Activated T-helper 17 cell treated with anti-CD3 and anti-CD28 coated beads, Interleukin-2, amount 50 U/mL, for 72 hours (primary cell): ENCODE results near the gene DLG2. TPM values are rescaled to one million over a fixed set of nuclear protein-coding genes. Genes with fewer than 3 reads are reported as not detected.

Source experiments
- ATAC-seq: fragments of 150-1000 bp; cut with Tn5 transposase; replicated peaks from 2 replicates; pipeline ENCODE4 v1.10.0; 2021; ENCODE audit warnings: mild to moderate bottlenecking, moderate library complexity
- H3K27ac Mint-ChIP-seq: one replicate; pipeline ENCODE4 v1.8.0; 2022; ENCODE audit warnings: mixed read lengths
- H3K27me3 Mint-ChIP-seq: one replicate; pipeline ENCODE4 v1.8.0; 2022; ENCODE audit warnings: mixed read lengths
- H3K36me3 Mint-ChIP-seq: one replicate; pipeline ENCODE4 v1.8.0; 2022; ENCODE audit warnings: low read depth, mild to moderate bottlenecking, mixed read lengths
- H3K4me1 Mint-ChIP-seq: one replicate; pipeline ENCODE4 v1.8.0; 2022; ENCODE audit warnings: mixed read lengths
- H3K4me3 Mint-ChIP-seq: one replicate; pipeline ENCODE4 v1.8.0; 2022; ENCODE audit warnings: mild to moderate bottlenecking, mixed read lengths
- H3K9me3 Mint-ChIP-seq: one replicate; pipeline ENCODE4 v1.8.0; 2022; ENCODE audit warnings: mixed read lengths
- total RNA-seq, 2 donors: library from RNA; stranded (reverse); gene quantifications; one replicate each; pipeline ENCODE4 v1.2.3, GENCODE V29; 2022

The DLG2 gene
- total RNA-seq, 2 donors from 2014 or later: 1.5 to 1.9 TPM

- Mint-ChIP-seq H3K27ac (no peak overlapping the region), H3K27me3 (no peaks in the 10 kb centered on the region), H3K36me3 (no peaks in the 10 kb centered on the region), H3K4me3 (no peak overlapping the region), H3K9me3 (peaks cover 11% of the 10 kb centered on the region), H3K4me1 (no peaks in the 10 kb centered on the region)
- no peak for ATAC-seq
These were observed 1607.5 kb downstream of the DLG2 start for GRCh38 chr11:84019571-84020194.

GRCh38 chr11:84014539-84014938, 1612.6 kb downstream of the DLG2 start:
- H3K4me1 Mint-ChIP-seq: no peaks in the 10 kb centered on the region
- peaks cover 7% of the 10 kb centered on the region for H3K9me3 Mint-ChIP-seq
- no peaks in the 10 kb centered on the region for H3K36me3 Mint-ChIP-seq
- no peaks in the 10 kb centered on the region for H3K27me3 Mint-ChIP-seq
- H3K4me3 Mint-ChIP-seq: no peak overlapping the region
- no peak for ATAC-seq
- no peak overlapping the region for H3K27ac Mint-ChIP-seq

GRCh38 chr11:84012171-84012826, 1614.8 kb downstream of the DLG2 start:
- no peak for ATAC-seq
- Mint-ChIP-seq H3K36me3 (no peaks in the 10 kb centered on the region), H3K4me1 (no peaks in the 10 kb centered on the region), H3K27ac (no peak overlapping the region), H3K9me3 (peaks cover 5% of the 10 kb centered on the region), H3K4me3 (no peak overlapping the region), H3K27me3 (no peaks in the 10 kb centered on the region)

GRCh38 chr11:84003181-84003580, 1624.0 kb downstream of the DLG2 start:
- Mint-ChIP-seq H3K36me3 (no peaks in the 10 kb centered on the region), H3K9me3 (peaks cover 38% of the 10 kb centered on the region), H3K27me3 (no peaks in the 10 kb centered on the region), H3K4me1 (no peaks in the 10 kb centered on the region), H3K27ac (no peak overlapping the region), H3K4me3 (no peak overlapping the region)
- ATAC-seq: no peak

GRCh38 chr11:83998921-83999320, 1628.2 kb downstream of the DLG2 start:
- Mint-ChIP-seq H3K4me1 (no peaks in the 10 kb centered on the region), H3K27me3 (no peaks in the 10 kb centered on the region), H3K27ac (no peak overlapping the region), H3K9me3 (peaks cover 43% of the 10 kb centered on the region), H3K36me3 (no peaks in the 10 kb centered on the region), H3K4me3 (no peak overlapping the region)
- ATAC-seq: no peak

GRCh38 chr11:83990160-83990733, 1636.9 kb downstream of the DLG2 start:
- Mint-ChIP-seq H3K27ac (no peak overlapping the region), H3K27me3 (no peaks in the 10 kb centered on the region), H3K36me3 (no peaks in the 10 kb centered on the region), H3K4me1 (no peaks in the 10 kb centered on the region), H3K9me3 (peaks cover 19% of the 10 kb centered on the region), H3K4me3 (no peak overlapping the region)
- ATAC-seq: no peak

- Mint-ChIP-seq H3K9me3 (peaks cover 5% of the 10 kb centered on the region), H3K4me1 (no peaks in the 10 kb centered on the region), H3K27me3 (no peaks in the 10 kb centered on the region), H3K4me3 (no peak overlapping the region), H3K27ac (no peak overlapping the region), H3K36me3 (no peaks in the 10 kb centered on the region)
- no peak for ATAC-seq
These were observed 1644.3 kb downstream of the DLG2 start for GRCh38 chr11:83982825-83983224.

GRCh38 chr11:83979593-83979992, 1647.6 kb downstream of the DLG2 start:
- Mint-ChIP-seq H3K9me3 (no peaks in the 10 kb centered on the region), H3K27ac (no peak overlapping the region), H3K4me1 (no peaks in the 10 kb centered on the region), H3K4me3 (no peak overlapping the region), H3K27me3 (no peaks in the 10 kb centered on the region), H3K36me3 (no peaks in the 10 kb centered on the region)
- ATAC-seq: no peak

GRCh38 chr11:83978942-83979341, 1648.2 kb downstream of the DLG2 start:
- Mint-ChIP-seq H3K4me1 (no peaks in the 10 kb centered on the region), H3K36me3 (no peaks in the 10 kb centered on the region), H3K27ac (no peak overlapping the region), H3K27me3 (no peaks in the 10 kb centered on the region), H3K4me3 (no peak overlapping the region), H3K9me3 (no peaks in the 10 kb centered on the region)
- no peak for ATAC-seq

GRCh38 chr11:83976086-83976485, 1651.1 kb downstream of the DLG2 start:
- H3K27me3 Mint-ChIP-seq: no peaks in the 10 kb centered on the region
- no peak for ATAC-seq
- no peaks in the 10 kb centered on the region for H3K4me1 Mint-ChIP-seq
- H3K36me3 Mint-ChIP-seq: no peaks in the 10 kb centered on the region
- H3K27ac Mint-ChIP-seq: no peak overlapping the region
- no peaks in the 10 kb centered on the region for H3K9me3 Mint-ChIP-seq
- no peak overlapping the region for H3K4me3 Mint-ChIP-seq

GRCh38 chr11:83972536-83972935, 1654.6 kb downstream of the DLG2 start:
- Mint-ChIP-seq H3K4me3 (no peak overlapping the region), H3K36me3 (no peaks in the 10 kb centered on the region), H3K27ac (no peak overlapping the region), H3K27me3 (no peaks in the 10 kb centered on the region), H3K9me3 (no peaks in the 10 kb centered on the region), H3K4me1 (no peaks in the 10 kb centered on the region)
- ATAC-seq: no peak

GRCh38 chr11:83971063-83971462, 1656.1 kb downstream of the DLG2 start:
- Mint-ChIP-seq H3K9me3 (no peaks in the 10 kb centered on the region), H3K27ac (no peak overlapping the region), H3K36me3 (no peaks in the 10 kb centered on the region), H3K27me3 (no peaks in the 10 kb centered on the region), H3K4me1 (no peaks in the 10 kb centered on the region), H3K4me3 (no peak overlapping the region)
- ATAC-seq: no peak

- no peak for ATAC-seq
- no peaks in the 10 kb centered on the region for H3K4me1 Mint-ChIP-seq
- no peak overlapping the region for H3K27ac Mint-ChIP-seq
- H3K9me3 Mint-ChIP-seq: no peaks in the 10 kb centered on the region
- H3K27me3 Mint-ChIP-seq: no peaks in the 10 kb centered on the region
- no peak overlapping the region for H3K4me3 Mint-ChIP-seq
- no peaks in the 10 kb centered on the region for H3K36me3 Mint-ChIP-seq
These were observed 1657.0 kb downstream of the DLG2 start for GRCh38 chr11:83970061-83970671.

- Mint-ChIP-seq H3K36me3 (no peaks in the 10 kb centered on the region), H3K27ac (no peak overlapping the region), H3K4me1 (no peaks in the 10 kb centered on the region), H3K4me3 (no peak overlapping the region), H3K9me3 (no peaks in the 10 kb centered on the region), H3K27me3 (no peaks in the 10 kb centered on the region)
- no peak for ATAC-seq
These were observed 1669.9 kb downstream of the DLG2 start for GRCh38 chr11:83957038-83957900.
